GM19324 (cell line): ENCODE results near the gene TRAM2.
A peak's percentile ranks its signal among the peaks of the same experiment; 100 is the strongest.

ENCODE experiments used
- ATAC-seq: cut with Tn5 transposase; IDR thresholded peaks from one replicate; pipeline ENCODE4 v1.9.1; 2021; ENCODE audit warnings: mild to moderate bottlenecking, moderate library complexity; ENCODE audit not compliant: unreplicated experiment, low FRiP score

Gene TRAM2

GRCh38 chr6:52577022-52577777 is at the start of gene TRAM2:
Gene TRAM2 (minus strand): TSS chr6:52577060. CDS start chr6:52576915, 145 bp downstream.
- peak; percentile 66 for ATAC-seq

- no peak for ATAC-seq
Observed at GRCh38 chr6:52622810-52623209, 46.0 kb upstream of the TRAM2 start.

GRCh38 chr6:52621631-52622030 is 44.8 kb upstream of the TRAM2 start:
- ATAC-seq: no peak

- ATAC-seq: no peak
Observed at GRCh38 chr6:52620906-52621190, 44.0 kb upstream of the TRAM2 start.

GRCh38 chr6:52620055-52620905 is 43.4 kb upstream of the TRAM2 start:
- no peak for ATAC-seq

- ATAC-seq: no peak
Observed at GRCh38 chr6:52617087-52617486, 40.2 kb upstream of the TRAM2 start.

GRCh38 chr6:52616059-52616690 is 39.3 kb upstream of the TRAM2 start:
- ATAC-seq: no peak

GRCh38 chr6:52612336-52613054 is 35.6 kb upstream of the TRAM2 start:
- no peak for ATAC-seq

GRCh38 chr6:52611833-52612232 is 35.0 kb upstream of the TRAM2 start:
- ATAC-seq: no peak

GRCh38 chr6:52610745-52611355 is 34.0 kb upstream of the TRAM2 start:
- ATAC-seq: no peak

- no peak for ATAC-seq
Observed at GRCh38 chr6:52610011-52610410, 33.2 kb upstream of the TRAM2 start.

- no peak for ATAC-seq
Observed at GRCh38 chr6:52605610-52606185, 28.8 kb upstream of the TRAM2 start.

- no peak for ATAC-seq
Observed at GRCh38 chr6:52603000-52603795, 26.3 kb upstream of the TRAM2 start.

- no peak for ATAC-seq
Observed at GRCh38 chr6:52598824-52599190, 21.9 kb upstream of the TRAM2 start.

GRCh38 chr6:52598123-52598823 is 21.4 kb upstream of the TRAM2 start:
- ATAC-seq: peak; percentile 48

GRCh38 chr6:52597738-52598122 is 20.9 kb upstream of the TRAM2 start:
- ATAC-seq: no peak

- no peak for ATAC-seq
Observed at GRCh38 chr6:52596371-52597028, 19.6 kb upstream of the TRAM2 start.

- ATAC-seq: peak; percentile 50
Observed at GRCh38 chr6:52595796-52596130, 18.9 kb upstream of the TRAM2 start.
